Glomerular endothelial cell (primary cell): ENCODE data around the gene SLAMF9. TPM values are rescaled to one million over a fixed set of nuclear protein-coding genes. Genes with fewer than 3 reads are reported as not detected.

ENCODE experiments used
- DNase-seq: peaks from one replicate; pipeline ENCODE4 v3.0.0-alpha.2; 2011; ENCODE audit warnings: low read depth, low spot score; ENCODE audit errors: extremely low read depth
- total RNA-seq: library from RNA; depleted of rRNA; stranded (reverse); fragments of >200 nt; gene quantifications from 2 replicates; pipeline ENCODE4 v1.2.3, GENCODE V29; 2015

SLAMF9 gene
- total RNA-seq, 1 donor from 2014 or later: not detected

- DNase-seq: no peak
Observed at GRCh38 chr1:159922511-159923202, 31.4 kb downstream of the SLAMF9 start.

- DNase-seq: no peak
Observed at GRCh38 chr1:159921700-159922504, 32.1 kb downstream of the SLAMF9 start.

GRCh38 chr1:159921251-159921650 is 32.8 kb downstream of the SLAMF9 start:
- DNase-seq: no peak

GRCh38 chr1:159920651-159921050 is 33.4 kb downstream of the SLAMF9 start:
- DNase-seq: no peak

- DNase-seq: no peak
Observed at GRCh38 chr1:159920202-159920601, 33.8 kb downstream of the SLAMF9 start.

- DNase-seq: no peak
Observed at GRCh38 chr1:159919236-159919865, 34.7 kb downstream of the SLAMF9 start.

- no peak for DNase-seq
Observed at GRCh38 chr1:159918352-159919200, 35.5 kb downstream of the SLAMF9 start.

GRCh38 chr1:159917533-159918351 is 36.3 kb downstream of the SLAMF9 start:
- DNase-seq: no peak

- DNase-seq: no peak
Observed at GRCh38 chr1:159916242-159917051, 37.6 kb downstream of the SLAMF9 start.

- no peak for DNase-seq
Observed at GRCh38 chr1:159915571-159916241, 38.3 kb downstream of the SLAMF9 start.

GRCh38 chr1:159914252-159915018 is 39.6 kb downstream of the SLAMF9 start:
- DNase-seq: no peak

GRCh38 chr1:159913451-159914192 is 40.4 kb downstream of the SLAMF9 start:
- no peak for DNase-seq

- DNase-seq: no peak
Observed at GRCh38 chr1:159911326-159912070, 42.5 kb downstream of the SLAMF9 start.

GRCh38 chr1:159908031-159908940 is 45.8 kb downstream of the SLAMF9 start:
- DNase-seq: no peak

- no peak for DNase-seq
Observed at GRCh38 chr1:159906960-159907359, 47.1 kb downstream of the SLAMF9 start.
